Measurements from ENCODE around the gene COL23A1.
"Not testable (repeated sequence)": the region's sequence is repeated elsewhere in the genome, so short reads cannot be mapped to it uniquely, and the experiment has no call there.

COL23A1 gene

DNA sequence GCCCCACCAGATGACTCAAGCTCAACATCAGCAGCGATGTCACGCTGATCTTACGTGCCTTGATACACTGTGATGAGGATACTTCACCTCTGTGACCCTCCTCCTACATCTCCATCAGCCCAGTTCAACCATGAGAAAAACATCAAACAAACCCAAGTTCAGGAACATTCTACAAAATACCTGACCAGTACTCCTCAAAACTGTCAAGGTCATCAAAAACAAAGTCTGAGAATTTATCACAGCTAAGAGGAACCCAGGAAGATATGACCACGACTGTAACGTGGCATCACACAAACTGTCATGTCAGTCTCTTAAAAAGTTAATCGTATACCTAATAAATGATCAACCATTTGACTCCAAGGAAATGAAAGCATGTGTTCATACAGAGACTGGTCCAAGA, 90.8 kb downstream of the COL23A1 start:
- DNase-seq = no peak

DNA sequence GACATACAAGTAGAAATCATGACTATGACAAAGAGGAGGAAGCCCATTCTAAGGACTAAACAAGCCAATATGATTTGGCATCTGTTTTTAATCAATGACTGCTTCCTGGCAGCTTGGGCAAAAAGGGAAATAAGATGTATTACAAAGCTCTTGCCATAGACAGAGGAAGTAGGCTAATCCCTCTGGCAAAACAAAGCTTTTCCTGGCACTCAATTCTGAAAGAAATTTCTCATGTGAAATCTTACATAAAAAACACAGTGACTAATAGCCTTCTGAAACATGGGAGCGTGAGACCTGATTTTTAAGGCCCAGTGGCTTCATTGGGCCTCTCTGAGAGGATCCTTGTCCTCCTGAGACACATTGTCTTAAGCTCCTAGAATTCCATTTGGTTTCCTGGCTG, 93.6 kb downstream of the COL23A1 start:
- no peak for DNase-seq

DNA sequence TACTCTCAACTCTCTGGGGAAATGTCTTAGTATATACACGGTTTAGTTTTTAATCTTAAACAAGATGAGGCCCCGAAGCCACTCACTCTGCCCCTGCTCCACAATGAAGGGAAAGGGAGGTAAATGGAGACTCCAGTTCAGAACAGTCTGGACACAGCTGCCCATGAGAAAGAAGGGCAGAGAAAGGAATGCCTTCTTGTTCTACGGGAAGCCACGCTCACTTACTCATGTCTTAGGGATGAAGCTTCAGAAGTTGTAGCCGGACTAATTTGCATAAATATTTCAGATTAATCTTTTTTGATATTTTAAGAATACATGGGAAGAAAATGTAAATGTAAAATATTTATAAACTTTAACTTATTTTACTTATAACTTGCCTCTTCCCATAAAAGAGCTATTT, 94.0 kb downstream of the COL23A1 start:
- DNase-seq = no peak

DNA sequence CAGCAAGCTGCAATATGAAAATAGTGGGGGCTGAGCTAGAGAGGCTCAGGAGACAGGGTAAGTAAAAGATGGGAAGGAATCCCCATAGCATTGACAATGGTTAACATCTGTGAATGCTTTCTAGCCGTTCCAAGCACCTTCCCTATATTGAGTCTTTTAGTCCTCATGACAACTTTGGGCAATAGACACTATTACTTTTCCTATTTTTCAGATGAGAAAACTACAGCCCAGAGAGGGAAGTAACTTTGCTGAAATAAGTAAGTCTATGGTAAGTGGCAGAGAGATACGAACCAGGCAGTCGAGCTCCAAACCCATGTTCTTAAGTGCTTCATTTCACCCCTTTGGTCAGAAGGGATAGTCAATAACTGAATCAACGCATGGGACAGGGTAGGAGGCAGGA, 94.5 kb downstream of the COL23A1 start:
- no peak for DNase-seq

DNA sequence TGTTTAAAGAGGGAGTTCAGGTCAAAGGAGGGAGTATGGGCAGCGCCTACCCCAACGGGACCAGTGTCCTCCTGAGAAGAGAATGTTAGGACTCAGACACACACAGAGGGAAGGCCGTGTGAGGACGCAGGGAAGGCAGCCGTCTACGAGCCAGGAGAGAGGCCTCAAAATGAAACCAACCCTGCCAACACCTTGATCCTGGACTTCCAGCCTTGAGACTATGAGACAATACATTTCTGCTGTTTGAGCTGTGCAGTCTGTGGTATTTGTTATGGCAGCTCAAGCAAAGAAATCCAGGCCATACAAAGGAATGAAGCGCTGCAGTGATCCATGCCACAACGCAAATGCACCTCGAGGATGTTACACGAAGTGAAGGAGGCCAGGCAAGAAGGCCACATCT, 97.9 kb downstream of the COL23A1 start:
- DNase-seq = no peak

DNA sequence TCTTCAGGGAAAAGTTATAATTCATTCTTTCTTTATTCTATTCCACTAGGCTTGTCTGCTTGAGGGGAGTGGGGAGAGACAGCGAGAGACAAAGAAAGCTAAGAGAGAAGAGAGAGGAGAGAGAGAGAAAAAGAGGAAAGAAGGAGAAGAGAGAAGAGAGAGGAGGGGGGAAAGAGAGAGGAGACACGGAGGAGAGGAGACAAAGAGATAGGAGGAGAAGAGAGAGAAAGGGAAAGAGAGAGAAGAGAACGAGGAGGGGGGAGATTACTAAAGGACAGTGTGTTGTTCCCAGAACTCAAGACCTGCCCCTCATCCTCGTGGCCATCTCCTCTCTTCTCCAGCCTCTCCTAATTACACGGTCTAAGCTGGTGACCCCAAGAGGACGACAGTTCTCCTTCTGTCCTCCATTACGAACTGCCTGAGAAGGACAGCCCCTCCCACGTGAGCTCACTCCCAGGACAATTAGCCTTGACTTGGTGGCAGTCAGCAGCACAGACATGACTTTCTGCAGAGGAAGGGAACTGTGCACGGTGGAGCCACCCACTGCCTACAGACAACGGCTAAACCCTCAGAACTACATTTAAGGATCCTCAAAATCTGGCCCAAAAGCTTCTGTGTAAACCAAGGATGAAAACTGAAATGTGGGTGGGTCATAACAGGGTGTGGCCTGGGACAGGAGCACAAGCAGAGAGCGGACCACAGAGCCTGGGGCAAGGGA, 99.1 kb downstream of the COL23A1 start:
- no peak for DNase-seq

DNA sequence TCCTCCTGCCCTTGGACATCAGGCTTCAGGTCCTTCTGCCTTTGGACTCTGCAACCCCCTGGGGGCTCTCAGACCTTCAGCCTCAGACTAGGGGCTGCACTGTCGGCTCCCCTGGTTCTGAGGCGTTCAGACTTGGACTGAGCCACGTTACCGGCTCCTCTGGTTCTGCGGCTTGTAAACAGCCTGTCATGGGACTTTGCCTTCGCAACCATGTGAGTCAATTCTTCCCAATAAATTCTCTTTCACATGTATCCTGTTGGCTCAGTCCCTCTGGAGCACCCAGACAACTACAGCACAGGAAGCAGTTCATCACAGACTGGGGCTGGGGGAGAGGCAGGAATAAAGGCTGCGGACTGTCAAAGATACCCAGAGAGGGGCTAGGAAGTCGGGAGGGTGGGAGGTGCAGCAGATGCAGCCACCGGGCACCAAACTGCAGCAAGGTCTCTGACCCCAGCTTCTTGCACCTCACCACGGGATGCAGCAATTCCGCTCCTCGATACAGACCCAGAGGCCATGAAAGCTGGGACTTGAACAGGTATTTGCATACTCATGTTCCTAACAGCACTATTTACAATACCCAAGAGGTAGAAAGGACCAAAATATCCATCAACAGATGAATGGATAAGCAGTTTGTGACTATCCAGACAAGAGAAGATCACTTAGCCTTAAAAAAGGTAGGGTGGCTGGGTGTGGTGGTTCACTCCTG, 100.8 kb downstream of the COL23A1 start:
- DNase-seq = no peak

DNA sequence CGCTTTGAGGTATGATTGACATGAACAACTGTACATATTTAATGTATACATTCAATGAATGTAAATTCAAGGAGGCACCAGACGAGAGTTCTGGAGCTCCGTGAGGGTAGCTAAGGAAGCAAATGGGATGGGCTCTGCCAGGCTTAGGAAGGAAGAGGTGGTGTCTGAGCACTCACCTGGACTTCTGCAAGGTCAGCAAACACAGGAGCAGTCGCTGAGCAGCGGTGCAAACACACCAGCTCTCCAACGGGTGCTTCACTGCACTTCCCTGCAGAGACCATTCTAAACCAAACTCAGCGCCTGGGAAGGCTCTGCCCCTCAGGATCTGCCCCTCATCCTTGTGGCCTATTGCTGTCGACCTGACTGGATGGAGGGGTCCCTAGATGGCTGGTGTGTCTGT, 101.5 kb downstream of the COL23A1 start:
- no peak for DNase-seq

DNA sequence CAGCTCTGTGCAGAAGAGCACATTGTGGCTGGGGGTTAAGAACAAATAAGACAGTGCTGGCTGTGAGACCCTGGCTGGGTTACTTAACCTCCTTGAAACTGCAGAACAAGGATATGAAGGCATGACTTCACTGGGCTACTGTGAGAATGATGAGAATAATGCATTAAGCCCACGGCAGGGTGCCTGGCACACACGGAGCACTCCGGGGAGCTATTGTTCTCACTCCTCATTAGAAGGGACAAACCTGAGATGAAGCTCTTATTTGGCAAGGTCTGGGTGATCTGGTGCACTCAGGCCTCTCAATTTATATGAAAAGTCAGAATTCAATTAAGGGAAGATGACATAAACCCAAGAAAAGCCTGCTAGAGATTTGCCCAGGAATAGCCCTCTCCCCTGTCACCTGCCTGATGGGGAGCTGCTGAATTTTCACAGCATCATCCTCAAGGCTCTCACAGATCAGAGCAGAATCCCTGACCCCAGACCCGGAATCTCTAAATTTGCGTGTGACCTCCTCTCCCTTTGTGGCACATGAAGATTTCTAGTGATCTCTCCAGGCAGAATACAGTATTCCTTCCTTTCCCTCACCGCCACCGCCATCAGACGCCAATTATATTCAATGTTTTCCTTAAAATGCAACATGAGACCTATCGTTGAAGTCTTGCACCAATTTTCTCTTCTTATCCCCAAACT, 102.1 kb downstream of the COL23A1 start:
- no peak for DNase-seq

DNA sequence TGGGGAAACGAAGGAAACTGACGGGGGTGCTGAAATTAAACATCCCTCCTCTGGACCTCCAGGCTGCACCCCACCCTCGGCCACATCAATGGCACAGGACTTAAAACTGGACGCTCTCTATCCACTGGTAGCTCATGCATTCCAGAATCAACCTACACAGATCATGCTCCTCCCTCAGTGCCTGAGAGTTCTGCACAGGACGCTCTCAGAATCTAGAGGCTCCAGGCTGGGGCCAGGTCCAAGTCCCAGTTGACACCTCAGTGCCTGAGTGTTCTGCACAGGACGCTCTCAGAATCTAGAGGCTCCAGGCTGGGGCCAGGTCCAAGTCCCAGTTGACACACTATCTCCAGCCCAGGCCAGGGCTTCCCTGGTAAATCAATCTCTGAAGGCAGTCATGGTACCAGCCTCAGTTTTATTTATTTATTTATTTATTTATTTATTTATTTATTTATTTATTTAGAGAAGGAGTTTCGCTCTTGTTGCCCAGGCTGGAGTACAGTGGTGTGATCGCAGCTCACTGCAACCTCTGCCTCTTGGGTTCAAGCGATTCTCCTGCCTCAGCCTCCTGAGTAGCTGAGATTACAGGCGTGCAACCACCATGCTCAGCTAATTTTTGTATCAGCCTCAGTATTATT, 103.2 kb downstream of the COL23A1 start:
- not testable (repeated sequence) for DNase-seq

DNA sequence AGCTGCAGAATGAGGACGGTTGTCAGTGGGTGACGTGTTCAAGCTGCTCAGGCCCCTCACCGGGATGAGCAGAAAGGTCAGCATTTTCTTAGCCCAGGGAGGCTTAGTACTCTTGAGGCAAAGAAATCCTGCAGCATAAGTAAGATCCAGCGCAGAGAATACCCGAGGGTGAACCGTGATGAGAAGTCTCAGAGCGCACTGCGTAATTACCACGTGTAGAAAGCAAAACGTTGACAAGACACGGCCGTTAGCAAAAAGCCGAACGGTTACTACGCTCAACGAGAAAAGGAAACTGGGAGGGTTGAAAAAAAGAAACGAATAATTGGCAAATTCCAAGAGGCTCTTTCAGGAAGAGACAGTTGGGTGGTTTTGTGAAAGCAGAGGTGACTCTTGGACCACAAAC, 104.0 kb downstream of the COL23A1 start:
- no peak for DNase-seq

DNA sequence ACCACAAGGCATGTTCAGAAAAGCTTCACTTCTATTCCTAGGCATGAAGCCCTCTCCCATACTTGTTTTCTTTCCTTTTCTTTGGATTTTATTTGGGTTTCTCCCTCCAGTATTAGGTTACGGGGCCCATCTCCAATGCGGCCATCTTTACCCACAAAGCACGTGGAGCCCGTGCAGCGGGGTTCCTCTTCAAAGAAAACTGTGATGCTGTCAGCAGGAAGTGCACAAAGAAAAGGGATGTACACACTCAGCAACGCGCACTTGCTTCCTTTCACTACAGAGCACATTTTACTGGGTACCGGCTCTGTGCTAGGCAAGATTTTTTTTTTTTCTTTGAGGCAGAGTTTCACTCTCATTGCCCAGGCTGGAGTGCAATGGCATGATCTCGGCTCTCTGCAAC, 106.6 kb downstream of the COL23A1 start:
- DNase-seq = no peak

DNA sequence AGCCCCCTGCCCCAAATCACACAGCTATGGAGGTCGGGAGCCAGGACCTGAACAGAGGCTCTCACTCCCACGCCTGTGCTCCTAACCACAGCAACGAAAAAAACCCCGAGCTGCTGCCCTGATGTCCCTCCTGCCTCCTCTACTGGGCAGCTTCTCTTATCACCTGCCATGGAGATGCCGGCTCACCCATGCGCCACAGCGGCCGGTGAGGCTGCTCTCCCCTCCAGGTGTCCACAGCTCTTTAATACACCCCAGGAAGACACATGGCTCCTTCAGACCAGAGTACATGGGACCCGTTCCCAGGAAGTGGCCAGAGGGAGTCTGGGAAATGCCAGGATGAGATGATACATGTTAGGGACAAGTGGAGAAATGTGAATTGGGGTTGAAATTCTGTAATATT, 110.9 kb downstream of the COL23A1 start:
- DNase-seq = no peak

DNA sequence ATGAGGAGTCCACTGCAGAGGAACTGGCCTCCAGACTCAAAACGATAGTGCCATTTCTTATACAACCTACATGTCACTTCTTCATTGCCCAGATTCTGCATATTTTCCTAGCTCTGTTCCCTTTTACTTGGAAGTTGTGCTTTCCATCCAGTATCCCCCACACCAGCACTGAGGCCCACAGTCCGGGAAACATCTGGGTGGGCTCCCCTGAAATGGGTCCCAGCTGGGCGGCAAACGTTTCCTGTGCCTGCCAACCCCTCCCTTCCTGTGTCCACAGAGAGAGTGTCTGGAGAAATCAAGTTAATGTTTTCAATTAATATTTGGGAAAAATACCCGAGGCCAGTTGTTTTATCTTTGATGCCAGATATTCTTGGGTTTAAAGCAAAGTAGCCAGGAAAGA, 111.8 kb downstream of the COL23A1 start:
- no peak for DNase-seq

DNA sequence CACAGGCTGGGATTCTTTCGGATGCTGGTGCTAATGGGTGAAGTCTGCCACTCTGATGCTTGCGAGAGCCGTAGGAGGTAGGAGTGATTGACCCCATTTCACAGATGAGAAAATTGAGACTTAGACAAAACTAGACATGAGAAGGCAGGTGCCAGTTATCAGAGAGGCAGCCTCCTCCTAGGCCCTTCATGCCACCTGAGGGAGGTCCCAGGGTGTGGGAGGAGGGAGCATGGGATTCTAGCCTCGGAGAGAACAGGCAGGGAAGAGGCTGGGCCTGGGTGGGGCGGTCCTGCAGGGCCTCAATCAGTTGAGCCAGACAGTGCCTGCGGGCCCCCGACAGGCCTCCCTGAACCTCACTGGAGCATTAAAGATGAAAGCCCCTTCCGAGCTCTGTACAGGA, 112.4 kb downstream of the COL23A1 start:
- no peak for DNase-seq

DNA sequence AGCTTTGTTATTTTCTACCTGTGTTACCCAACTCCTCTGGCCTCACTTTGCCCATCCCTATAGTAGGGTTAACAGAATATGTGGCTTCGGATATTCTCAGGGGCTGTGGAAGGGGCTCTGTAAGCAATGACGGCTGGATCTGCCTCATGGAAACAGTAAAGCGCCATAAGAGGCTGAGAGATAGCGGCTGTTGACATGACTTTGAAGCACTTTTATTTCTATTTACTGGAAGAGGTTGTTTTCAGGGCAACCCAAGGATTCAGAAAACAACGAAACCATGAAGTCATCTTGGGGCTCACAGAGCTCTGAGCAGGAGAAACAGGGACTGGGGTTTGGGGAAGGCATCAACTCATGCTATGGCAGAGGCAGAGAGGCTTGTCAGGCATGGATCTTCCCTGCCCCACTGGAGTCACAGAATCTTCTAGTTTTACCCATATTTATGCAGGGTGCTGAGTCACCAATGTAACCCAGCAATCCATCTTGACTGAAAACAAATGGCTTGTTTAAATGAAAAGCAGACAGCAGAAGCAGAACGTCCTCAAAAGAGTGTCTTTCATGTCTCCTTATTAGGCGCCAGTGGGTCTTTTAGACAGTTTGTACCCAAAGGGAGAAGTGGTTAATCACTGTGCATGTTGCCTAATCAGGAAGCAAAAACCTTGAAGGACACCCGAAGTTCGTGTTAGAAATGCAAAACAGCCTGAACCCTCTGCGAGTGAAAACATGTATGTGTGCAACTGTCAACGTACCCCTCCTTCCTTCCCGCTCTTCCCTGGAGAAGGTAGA, 113.0 kb downstream of the COL23A1 start:
- no peak for DNase-seq

DNA sequence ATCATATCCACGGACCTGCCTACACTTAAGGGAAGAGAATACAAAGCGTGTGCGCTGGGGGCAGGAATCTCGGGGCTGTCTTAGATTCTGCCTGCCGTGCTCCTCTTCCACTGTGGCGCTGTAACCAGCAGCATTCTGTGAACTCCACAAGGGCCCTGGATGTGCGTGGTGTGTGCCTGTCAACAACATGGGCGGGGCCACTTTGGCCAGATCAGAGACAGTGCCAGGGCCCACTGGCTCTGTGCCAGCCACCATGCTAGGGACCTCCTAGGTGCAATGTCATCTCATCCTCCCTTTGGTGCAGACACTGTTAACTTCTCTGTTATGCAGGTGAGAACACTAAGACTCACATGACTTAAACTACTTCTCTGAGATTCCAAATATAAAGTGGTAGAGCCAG, 113.7 kb downstream of the COL23A1 start:
- no peak for DNase-seq

DNA sequence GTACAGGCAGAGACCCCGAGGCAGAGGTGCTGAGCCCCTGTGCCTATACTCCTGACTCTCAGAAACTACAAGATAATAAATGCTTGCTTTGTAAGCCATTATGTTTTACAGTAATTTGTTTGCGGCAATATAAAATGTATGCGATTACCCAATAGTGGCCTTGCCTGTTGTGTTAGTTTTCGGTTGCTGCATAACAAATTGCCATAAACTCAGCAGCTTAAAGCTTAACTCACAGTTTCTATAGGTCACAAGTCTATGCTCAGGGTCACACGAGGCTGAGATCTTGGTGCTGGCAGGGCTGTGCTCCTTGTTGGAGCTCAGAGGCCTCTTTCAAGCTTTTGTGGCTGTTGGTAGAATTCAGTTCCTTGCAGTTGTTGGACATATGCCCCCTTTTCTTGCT, 114.8 kb downstream of the COL23A1 start:
- DNase-seq = no peak

DNA sequence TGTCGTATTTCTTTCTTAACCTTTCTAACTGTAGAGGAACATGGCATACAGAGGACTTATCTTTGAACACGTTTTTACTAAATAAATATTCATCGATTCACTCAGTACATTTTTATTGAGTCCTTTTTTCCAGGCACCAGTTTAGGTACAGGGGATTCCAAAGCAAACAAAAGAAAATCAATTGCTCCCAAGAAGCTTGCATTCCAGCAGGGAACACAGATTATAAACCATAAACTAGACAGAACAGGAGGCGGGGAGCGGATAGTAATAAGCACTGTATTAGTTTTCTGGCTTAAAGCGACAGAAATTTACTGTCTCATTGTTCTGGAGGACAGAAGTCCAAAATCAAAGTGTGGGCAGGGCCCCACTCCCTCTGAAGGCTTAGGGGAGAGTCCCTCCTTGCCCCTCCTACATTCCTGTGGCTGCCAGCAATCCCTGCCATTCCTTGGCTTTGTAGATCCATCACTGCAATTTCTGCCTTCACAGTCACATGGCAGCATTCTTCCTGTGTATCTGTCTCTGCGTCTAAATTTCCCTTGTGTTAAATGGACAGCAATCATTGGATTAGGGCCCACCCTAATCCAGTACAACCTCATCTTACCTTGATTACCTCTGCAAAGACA, 115.5 kb downstream of the COL23A1 start:
- DNase-seq = no peak

DNA sequence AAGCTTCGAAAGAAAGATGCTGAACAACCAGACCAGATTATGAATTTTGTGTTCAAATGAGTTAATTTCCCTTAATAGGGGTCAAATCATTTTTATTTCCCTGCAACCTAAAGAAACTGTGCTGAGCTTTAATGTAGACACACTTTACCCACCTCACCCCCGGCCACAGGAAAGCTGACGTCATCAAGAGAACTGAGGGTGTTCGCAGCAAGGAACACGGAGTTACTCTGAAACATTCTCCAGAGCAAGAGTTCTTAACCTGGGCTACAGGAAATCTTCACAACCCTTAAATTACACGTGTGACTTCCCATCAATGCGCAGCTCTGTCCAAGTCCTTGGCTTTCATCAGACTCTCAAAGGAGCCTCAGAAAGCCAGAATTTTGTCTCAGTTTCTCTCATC, 116.3 kb downstream of the COL23A1 start:
- no peak for DNase-seq

DNA sequence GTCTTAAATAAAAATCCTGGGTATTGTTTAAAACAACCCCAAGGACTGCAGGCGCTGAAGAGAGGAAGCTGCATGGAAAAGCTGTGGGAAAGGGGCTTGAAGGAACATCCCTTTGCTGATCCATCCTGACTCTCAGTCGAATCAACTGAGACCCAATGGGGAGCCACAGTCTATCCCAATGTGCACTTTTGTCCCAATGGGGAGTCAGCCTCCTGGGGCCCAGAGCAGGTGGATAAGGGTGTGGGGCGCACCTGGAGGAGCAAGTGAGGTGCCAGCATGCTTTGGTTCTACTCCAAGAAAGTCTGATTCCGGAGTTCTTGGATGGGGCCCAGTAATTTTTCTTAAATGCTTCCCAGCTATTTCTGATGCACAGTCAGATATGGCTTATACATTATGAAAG, 118.1 kb downstream of the COL23A1 start:
- DNase-seq = no peak

DNA sequence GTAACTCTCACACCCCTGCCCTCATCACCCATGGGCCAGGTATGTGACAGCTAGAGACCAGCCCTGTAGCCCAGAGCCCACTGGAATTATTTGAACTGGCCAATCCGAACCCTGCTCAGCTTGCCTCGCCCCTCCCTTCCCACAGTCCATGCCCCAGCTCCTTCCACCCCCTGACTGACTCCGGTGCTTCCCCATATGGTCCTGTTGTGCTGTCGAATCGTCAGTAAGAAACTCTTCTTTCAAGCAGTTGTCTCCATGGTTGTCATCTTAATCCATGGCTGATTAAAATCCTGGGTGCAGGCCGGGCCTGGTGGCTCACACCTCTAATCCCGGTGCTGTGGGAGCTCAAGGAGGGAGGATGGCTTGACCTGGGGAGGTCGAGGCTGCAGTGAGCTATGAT, 118.5 kb downstream of the COL23A1 start:
- DNase-seq = no peak

DNA sequence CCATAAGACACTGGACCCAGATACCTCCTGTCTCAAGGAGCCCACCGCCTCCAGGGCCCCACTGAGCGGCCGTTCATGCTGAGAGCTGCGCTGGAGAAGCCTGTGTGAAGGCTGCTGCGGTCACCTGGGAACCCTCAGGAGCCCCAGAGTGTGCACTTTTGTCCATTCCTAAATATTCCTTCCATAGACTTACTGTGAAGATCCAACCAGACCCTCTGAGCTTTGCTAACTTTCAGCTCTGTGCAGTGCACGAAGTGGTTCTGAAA, 119.5 kb downstream of the COL23A1 start:
- no peak for DNase-seq
